GM21723 (cell line): ENCODE measurements around the gene TCEA3.

Source experiments
- ATAC-seq: cut with Tn5 transposase; IDR thresholded peaks from one replicate; pipeline ENCODE4 v1.9.1; 2021; ENCODE audit warnings: mild to moderate bottlenecking, moderate library complexity; ENCODE audit not compliant: unreplicated experiment

The TCEA3 gene

DNA sequence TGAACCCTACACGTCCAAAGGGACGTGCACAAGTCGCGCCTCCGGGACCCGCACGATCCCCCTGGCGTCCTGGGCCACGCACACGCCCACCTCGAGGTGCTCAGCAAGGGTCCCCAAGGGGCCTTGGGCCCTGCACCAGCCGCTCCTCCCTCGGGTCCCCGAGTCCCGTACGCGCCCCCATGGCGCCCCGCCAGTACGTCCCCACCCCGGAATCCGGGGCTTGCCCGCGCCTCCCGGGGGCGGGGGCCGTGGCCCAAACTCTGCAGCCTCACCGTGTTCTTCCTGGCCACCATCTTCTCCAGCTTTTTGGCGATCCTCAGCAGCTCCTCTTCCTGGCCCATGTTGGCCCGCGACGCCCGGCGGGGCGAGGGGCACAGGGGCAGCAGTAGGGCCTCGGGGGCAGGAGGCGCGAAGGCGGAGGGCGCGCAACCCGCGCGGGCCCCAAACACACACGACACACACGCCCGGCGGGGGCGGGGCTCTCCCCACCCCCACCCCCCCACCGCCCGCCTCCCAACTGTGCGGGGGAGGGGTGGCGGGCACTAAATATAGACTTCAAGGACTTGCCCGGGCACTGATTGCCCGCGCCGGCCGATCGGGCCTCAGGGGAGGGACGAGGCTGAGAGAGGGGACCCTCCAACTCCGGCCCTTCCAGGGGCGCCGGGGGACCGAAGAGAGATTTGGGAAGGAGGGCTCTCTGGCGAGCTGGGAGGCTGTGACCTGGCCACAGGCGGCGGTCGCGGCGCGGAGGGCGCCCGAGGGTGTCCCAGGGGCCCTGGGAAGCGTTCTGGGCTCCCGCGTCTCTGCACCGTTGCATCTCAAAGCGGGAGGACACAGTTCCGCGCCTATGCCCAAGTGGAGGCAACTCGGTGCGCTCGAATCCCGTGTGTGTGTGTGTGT is at the start of gene TCEA3:
Gene TCEA3 (minus strand): TSS at position 456 of the 900 bp plus-strand sequence. CDS start 115 bp downstream, at position 341.
- no peak for ATAC-seq

DNA sequence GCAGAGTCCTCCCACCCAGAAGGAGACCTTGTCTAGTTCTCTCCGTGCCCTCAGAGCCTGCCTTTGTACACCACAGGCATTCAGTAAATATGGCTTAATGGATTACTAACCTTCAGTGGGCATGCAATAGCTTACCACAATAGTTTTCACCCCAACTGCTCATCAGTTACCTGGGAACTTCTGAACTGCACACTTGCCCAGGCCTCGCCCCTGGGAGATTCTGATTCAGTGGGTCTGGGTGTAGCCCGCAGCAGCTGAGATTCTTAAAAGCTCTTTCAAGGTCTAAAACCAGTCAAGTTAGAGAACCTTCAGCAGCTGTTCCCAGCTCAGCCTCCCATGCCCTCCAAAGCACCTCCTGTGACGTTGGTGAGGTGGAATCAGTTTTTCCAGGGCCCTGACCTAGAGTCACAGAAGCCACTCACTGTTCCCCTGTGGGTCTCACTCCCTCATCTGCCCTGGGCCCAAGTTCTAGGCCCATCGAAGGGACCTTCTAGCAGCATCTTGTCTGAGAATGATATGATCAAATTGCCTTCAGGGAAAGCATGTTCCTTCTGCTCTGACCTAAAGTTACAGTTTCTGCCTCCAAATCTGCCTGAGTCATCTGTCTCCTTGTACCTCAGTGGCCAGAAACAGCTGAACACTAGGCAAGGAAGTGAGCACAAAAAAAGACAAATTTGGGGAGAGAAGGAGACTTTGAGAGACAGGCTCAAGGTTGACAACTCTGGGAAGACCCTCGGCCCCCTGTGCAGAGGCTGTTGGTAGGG is 48.7 kb upstream of the TCEA3 start:
- no peak for ATAC-seq

DNA sequence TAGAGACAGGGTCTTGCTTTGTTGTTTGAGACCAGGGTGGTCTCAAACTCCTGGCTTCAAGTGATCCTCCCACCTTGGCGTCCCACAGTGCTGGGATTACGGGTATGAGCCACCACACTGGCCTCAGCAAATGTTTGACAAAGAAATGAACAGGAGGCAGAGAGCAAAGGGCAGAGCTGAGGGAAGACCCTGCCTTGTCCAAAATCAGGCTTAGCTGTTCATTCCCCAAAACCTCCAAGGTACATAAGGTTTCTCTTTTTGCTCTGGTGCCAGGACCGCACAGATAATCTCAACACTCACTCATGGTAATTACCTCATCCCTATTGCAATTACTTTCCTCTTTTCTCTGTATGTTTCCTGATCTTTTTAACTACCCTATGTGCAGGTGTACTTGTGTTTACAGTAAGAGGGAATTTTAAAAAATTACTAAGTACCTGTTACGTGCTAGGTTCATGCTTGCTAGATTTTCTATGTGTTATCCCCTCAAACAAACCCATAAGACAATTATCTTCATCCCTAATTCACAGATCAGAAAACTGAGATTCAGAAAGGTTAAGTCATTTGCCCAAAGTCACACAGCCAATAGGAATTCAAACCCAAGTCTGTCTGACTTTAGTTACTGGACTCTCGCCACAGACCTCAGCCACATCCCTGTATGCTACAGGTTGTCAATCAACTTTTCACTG is 47.9 kb upstream of the TCEA3 start:
- no peak for ATAC-seq

DNA sequence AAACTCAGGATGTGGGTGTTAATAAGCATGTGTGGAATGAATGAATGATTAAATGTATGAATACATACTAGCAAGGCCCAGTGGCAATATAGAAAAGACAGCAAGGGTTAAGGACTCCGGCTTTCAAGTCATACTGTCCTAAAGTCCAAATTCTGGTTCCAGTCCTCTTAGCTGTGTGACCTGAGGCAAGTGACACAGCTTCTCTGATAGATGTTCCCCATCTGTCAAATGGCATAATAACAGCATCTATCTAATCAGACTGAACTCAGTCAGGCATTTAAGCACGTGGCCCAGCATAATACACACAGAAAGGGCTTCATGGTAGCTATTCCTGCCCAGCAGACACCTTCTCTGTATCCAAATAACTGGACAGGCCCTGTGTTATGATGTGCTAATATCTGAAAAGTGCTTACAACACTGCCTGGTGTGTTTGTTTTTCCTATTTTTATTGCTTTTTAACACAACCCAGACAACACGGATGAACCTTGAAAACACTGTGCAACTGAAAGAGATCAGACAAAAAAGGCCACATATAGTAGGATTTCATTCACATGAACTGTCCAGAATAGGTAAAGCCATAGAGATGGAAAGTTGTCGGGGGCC is 47.0 kb upstream of the TCEA3 start:
- no peak for ATAC-seq

DNA sequence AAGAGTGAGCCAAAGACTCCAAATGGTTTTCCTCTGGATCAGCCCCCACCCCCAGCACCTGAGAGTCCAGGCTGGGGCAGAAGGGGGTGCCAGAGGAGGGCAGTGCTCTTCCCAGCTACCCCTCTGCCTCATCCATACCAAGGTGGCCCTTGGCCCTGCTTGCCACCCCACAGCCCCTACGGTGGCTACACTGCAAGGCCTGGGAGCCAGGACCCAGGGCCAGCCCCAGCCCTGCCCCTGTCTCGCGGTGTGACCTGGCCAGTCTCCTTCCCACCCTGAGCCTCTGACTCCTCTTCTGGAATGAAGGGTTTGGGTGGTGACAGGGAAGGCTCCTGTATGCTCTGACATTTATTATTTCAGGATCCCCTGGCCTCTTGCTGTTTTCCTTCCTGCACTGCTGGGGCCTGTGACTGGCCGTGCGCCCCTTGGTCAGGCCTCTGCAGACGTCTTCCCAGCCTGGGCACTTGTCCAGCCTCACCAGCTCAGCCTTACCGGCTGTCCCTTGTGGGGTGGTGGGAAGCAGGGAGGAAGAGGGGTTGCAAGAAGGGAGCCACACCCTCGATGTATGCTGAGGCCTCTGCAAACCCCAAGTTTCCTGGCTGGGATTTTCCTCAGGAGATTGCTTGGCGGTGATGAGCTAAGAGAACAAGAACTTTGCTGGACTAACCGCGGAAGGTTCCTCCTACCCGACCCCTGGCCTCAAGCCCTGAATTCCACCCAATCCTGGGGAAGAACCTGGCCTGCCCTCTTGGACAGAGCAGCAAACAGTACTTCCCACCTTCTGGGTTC is 45.9 kb upstream of the TCEA3 start:
- no peak for ATAC-seq

- no peak for ATAC-seq
Measured at GRCh38 chr1:23469372-23469982, 44.9 kb upstream of the TCEA3 start.

DNA sequence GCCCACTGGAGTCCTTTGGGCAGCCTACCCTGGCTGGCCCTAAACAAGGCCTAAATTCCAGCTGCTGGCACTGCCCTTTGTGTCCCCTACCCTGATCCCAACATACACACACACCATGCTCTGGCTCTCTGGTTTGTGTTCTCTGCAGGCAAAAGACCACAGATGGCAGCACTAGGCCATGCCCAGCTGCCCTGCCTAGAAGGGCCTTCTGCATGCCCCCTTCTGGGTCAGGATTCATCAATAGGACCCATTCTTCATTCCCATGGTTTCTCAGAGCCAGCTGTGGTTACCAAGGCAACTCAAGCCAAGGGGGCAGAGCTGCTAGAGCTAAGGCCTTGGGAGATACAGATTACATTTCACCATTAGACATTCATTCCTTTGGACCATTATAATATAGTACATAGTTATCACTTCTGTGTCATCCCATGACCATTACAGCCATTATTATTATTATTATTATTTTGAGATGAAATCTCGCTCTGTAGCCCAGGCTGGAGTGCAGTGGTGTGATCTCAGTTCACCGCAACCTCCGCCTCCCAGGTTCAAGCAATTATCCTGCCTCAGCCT is 42.0 kb upstream of the TCEA3 start:
- no peak for ATAC-seq

GRCh38 chr1:23463286-23463685 is 38.7 kb upstream of the TCEA3 start:
- ATAC-seq = no peak

- ATAC-seq = no peak
Measured at GRCh38 chr1:23462766-23463165, 38.2 kb upstream of the TCEA3 start.

DNA sequence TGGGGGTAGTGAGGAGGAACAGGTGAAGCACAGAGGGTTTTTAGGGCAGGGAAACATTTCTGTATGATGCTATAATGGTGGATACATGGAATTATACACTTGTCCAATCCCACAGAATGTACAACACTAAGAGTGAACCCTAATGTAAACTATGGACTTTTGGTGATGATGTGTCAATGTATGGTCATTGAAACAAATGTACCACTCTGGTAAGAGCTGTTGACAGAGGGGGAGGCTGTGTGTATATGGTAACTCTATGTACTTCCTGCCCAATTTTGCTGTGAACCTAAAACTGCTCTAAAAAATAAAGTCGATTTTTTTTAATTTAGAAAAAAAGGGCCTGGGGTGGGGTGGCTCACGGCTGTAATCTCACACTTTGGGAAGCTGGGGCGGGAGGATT is 36.5 kb upstream of the TCEA3 start:
- ATAC-seq = no peak

DNA sequence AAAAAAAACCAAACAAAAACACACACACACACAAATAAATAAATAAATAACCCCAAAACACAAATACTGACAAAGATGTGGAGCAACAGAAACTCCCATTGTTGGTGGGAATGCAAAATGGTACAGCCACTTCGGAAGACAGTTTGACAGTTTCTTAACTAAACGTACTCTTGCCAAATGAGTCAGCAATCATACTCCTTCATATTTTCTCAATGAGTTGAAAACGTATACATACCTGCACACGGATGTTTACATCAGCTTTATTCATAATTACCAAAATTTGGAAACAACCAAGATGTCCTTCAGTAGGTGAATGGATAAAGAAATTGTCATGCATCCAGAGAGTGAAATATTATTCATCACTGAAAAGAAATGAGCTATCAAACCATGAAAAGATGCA is 36.0 kb upstream of the TCEA3 start:
- no peak for ATAC-seq

DNA sequence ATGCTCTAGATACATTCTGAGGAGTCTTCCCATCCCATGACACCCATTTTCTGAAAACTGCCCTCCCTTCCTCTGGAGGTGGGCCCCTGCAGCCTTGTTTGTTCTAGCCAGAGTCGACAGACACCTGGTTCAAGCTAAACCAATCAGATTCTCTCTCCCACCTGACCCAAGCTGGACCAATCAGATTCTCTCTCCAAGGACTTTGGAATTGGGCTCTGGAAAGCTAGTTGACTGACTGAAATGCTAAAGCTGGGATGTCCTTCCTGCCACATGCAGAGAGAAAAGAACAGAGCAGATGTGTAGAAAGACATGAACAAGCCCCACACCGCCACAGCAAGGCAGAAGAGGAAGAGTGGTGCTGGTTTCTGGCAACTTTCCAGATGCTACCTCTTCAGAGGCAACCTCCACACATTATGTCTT is 34.8 kb upstream of the TCEA3 start:
- no peak for ATAC-seq

GRCh38 chr1:23456226-23456625 is 31.7 kb upstream of the TCEA3 start:
- ATAC-seq = no peak

DNA sequence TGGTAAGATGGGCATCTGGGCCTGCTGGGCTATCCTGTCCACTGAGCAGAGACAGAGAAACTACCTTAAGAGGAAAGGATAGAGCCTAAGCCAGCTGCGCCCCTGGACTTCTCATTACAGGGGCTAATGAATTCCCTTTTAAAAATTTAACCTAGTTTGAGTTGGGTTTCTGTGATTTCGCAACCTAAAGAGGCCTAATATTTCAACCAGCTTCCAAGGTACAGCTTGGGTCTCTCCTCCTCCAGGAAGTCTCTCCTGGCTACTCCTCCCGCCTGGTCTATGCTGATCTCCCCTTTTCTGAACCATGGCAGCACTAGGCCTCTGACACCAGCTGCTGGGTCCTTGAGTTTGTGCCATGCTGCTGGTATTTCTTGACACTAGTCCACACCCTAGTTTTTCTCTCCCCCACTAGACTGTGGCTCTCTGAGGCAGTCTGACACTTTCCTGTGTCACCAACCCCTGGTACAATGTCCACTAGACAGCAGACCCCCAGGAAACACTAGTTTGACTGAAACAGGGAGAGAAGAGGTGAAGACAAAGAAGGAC is 29.0 kb upstream of the TCEA3 start:
- no peak for ATAC-seq

GRCh38 chr1:23452011-23452411 is 27.5 kb upstream of the TCEA3 start:
- no peak for ATAC-seq

DNA sequence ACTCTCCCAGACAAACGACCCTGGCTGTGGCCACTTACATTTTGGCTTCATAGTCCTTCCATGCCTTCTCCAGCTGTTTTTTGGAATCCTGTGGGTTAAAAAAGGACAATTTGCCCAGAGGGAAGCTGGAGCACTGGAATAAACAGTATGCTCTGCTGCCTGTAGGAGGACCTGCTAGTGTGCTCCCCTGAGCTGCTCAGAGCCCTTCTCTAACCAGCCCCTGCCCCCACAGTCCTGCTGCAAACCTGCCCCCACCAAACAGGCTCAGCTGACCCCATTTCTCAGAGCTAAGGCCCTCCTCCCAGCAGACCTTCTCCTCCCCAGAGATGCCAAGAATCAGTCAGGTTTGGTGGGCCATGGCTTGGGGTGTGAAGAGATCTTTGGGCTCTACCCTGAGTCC is 26.9 kb upstream of the TCEA3 start:
- no peak for ATAC-seq

GRCh38 chr1:23450894-23451293 is 26.3 kb upstream of the TCEA3 start:
- ATAC-seq = no peak

- ATAC-seq = no peak
Measured at GRCh38 chr1:23449958-23450357, 25.4 kb upstream of the TCEA3 start.

DNA sequence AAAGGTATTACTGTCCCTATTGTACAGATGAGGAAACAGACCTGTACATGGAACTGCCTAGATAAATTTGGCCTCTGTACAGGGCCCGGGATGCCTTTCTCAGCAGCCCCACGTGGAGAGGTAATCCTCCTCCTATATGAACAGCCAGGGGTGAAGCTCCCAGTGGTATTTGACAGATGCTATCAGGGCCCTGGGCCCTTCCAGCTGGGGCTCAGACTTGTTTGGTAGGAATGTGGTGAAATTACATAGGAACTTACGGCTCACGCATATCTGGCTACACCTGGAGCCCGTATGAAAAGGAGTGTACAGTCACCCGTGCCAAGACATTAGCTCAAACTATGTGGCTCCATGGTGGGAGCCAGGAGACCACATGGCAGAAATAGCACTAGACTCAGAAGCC is 24.8 kb upstream of the TCEA3 start:
- ATAC-seq = no peak
